ENCODE results near the gene ITPRIP. TPM values are rescaled to one million over a fixed set of nuclear protein-coding genes. Genes with fewer than 3 reads are reported as not detected.

ITPRIP gene
- total RNA-seq, 1 experiment from 2014 or later, result 22.5 TPM

DNA sequence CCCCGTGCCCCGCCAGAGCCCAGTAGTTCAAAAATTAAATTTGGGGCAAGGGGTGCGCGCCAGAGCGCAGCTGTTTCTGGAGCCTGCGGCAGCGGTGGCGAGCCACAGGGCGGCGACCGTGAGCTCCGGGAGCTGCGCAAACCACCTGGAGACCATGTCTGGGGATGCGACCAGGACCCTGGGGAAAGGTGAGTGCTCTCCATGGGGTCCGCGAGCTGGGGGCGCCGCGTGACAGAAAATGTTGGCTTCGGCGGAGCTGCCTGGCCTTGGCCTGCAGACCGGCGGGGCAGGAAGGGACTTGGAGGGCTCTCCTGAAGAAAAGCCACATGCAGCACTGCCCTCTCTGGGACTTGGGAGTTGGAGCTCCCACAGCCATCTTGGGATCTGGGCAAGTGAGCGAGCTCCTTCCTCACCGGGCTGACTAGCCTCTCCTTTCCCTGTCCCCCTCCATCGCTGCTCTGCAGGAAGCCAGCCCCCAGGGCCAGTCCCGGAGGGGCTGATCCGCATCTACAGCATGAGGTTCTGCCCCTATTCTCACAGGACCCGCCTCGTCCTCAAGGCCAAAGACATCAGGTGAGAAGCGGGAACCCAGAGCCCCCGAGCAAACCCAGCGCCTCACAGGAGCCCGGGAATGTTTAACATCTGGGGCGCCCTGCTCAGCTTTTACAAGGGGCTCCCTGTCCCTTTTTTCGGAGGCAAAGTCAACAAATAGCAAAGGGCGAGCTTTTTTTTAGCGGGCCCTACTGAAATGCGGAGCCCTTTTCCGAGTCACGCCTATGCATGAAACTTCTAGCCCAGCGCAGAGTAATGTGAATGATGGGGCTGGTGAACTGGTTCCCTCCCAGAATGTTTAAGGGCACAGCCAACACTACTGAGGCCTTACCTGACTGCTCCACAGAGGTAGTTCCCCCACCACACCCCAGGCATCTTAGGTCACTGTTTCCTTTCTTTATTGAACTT is 63.2 kb downstream of the ITPRIP start:
- no peak overlapping the region for H3K56ac ChIP-seq (ENCODE audit: insufficient read length, low read depth, low read length)
- peak; percentile 86 for DNase-seq
- Mint-ChIP-seq H3K9me3 (no peaks in the 10 kb centered on the region), H3K4me3 (peak overlapping the region; percentile 73 to 74), H3K4me1 (peaks cover 8 to 10% of the 10 kb centered on the region in 2 experiments; a peak in 3 of 4 replicates), H3K27me3 (ENCODE audit: low read depth) (peaks cover 7% of the 10 kb centered on the region), H3K36me3 (ENCODE audit: insufficient read depth in 1 of 3, low read depth in 3 of 3) (peaks cover 0 to 3% (median 0%) of the 10 kb centered on the region in 3 experiments; a peak in 4 of 7 replicates), H3K27ac (peak overlapping the region in 2 of 3 experiments; percentile 44 to 55; a peak in 2 of 7 replicates)
- no peaks in the 10 kb centered on the region for H3K4me1 ChIP-seq (ENCODE audit: insufficient read depth, low read length)
- H2BK15ac ChIP-seq (ENCODE audit: low read depth, low read length), result no peak overlapping the region
- H3K23me2 ChIP-seq (ENCODE audit: insufficient read length, low read depth, low read length, poor library complexity, severe bottlenecking), result peaks cover 7% of the 10 kb centered on the region
- H2AK5ac ChIP-seq (ENCODE audit: insufficient read length, low read length), result no peak overlapping the region
- no peak overlapping the region for H4K8ac ChIP-seq (replicated peaks; ENCODE audit: insufficient read length, low read depth, low read length)
- H4K5ac ChIP-seq (ENCODE audit: insufficient read length, low read depth, low read length), result no peak overlapping the region
- no peak overlapping the region for H2BK120ac ChIP-seq (ENCODE audit: low read depth, low read length, poor library complexity, severe bottlenecking)
- no peak overlapping the region for H3K23ac ChIP-seq (ENCODE audit: insufficient read length, low read depth, low read length)
- H3K18ac ChIP-seq (ENCODE audit: insufficient read length, low read depth, low read length), result peak overlapping the region; percentile 75
- H3K79me1 ChIP-seq (ENCODE audit: insufficient read depth, low read depth, low read length, poor library complexity, severe bottlenecking), result no peaks in the 10 kb centered on the region
- H3K9ac ChIP-seq (ENCODE audit: extremely low read depth, insufficient read length, low read length), result peak overlapping the region; percentile 50
- H3K27me3 ChIP-seq (ENCODE audit: insufficient read depth, low read length), result no peaks in the 10 kb centered on the region
- peak overlapping the region; percentile 96 for H3K14ac ChIP-seq (ENCODE audit: insufficient read depth, low read length)
- H2AFZ ChIP-seq (ENCODE audit: low read length), result peak overlapping the region; percentile 89
- peak overlapping the region; percentile 35 for H3K4me2 ChIP-seq (ENCODE audit: insufficient read depth, insufficient read length, low read length)
- no peak overlapping the region for H4K91ac ChIP-seq (ENCODE audit: insufficient read length, low read depth, low read length)
- no peak overlapping the region for H3K4ac ChIP-seq (ENCODE audit: low read depth, low read length)
- TF ChIP-seq, protein P1, sequence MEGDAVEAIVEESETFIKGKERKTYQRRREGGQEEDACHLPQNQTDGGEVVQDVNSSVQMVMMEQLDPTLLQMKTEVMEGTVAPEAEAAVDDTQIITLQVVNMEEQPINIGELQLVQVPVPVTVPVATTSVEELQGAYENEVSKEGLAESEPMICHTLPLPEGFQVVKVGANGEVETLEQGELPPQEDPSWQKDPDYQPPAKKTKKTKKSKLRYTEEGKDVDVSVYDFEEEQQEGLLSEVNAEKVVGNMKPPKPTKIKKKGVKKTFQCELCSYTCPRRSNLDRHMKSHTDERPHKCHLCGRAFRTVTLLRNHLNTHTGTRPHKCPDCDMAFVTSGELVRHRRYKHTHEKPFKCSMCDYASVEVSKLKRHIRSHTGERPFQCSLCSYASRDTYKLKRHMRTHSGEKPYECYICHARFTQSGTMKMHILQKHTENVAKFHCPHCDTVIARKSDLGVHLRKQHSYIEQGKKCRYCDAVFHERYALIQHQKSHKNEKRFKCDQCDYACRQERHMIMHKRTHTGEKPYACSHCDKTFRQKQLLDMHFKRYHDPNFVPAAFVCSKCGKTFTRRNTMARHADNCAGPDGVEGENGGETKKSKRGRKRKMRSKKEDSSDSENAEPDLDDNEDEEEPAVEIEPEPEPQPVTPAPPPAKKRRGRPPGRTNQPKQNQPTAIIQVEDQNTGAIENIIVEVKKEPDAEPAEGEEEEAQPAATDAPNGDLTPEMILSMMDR (conservative IDR thresholded peaks at IDR 0.05), result peak; percentile 95
- H2BK20ac ChIP-seq (ENCODE audit: low read depth, low read length, poor library complexity, severe bottlenecking), result no peak overlapping the region
- H3K27ac ChIP-seq (ENCODE audit: insufficient read length, low read depth, low read length), result no peak overlapping the region
- WGBS (ENCODE audit: extremely low coverage, insufficient read length, low lambda C conversion rate), result no CpG with 5 or more reads among the region's 42 CpGs
- H3T11ph ChIP-seq (ENCODE audit: low read length), result no peak overlapping the region
- no peak overlapping the region for H2BK5ac ChIP-seq (ENCODE audit: insufficient read length, low read length)
- H3K79me2 ChIP-seq (ENCODE audit: insufficient read depth, low read length), result no peaks in the 10 kb centered on the region
- no peaks in the 10 kb centered on the region for H3K9me3 ChIP-seq (ENCODE audit: control insufficient read depth, low read depth, low read length)
- no peaks in the 10 kb centered on the region for H4K20me1 ChIP-seq (ENCODE audit: control insufficient read depth, insufficient read depth, insufficient read length)
- H2BK12ac ChIP-seq (ENCODE audit: insufficient read length, low read depth, low read length), result peak overlapping the region; percentile 63
